ENCODE results near the gene RCC2. TPM values are rescaled to one million over a fixed set of nuclear protein-coding genes. Genes with fewer than 3 reads are reported as not detected.

Gene RCC2
- total RNA-seq, 1 experiment from 2014 or later = 94.5 TPM

- Histone ChIP-seq H3K9ac (ENCODE audit: low read length) (no peak overlapping the region), H3K4me2 (ENCODE audit: low read depth, low read length, poor library complexity, severe bottlenecking) (no peak overlapping the region), H3K36me3 (ENCODE audit: insufficient read depth, low read length) (no peaks in the 10 kb centered on the region), H3K79me2 (ENCODE audit: low read length) (no peaks in the 10 kb centered on the region), H3K27me3 (ENCODE audit: low read length) (no peaks in the 10 kb centered on the region), H4K20me1 (ENCODE audit: insufficient read depth, low read depth, low read length) (peaks cover 4% of the 10 kb centered on the region; the same call in 1 of the 2 replicates), H3K4me1 (ENCODE audit: low read length) (no peaks in the 10 kb centered on the region), H3K4me3 (ENCODE audit: low read length) (no peak overlapping the region), H3K9me3 (ENCODE audit: low read length) (no peaks in the 10 kb centered on the region), H3K9me2 (replicated peaks; ENCODE audit: insufficient read depth, low read length) (no peaks in the 10 kb centered on the region), H3K27ac (ENCODE audit: low read length) (no peak overlapping the region), H2AFZ (ENCODE audit: low read length) (no peak overlapping the region)
- DNase-seq = no peak
Measured at GRCh38 chr1:17397910-17398695, 41.4 kb downstream of the RCC2 start.

GRCh38 chr1:17393230-17393629 lies 46.2 kb downstream of the RCC2 start:
- Histone ChIP-seq H4K20me1 (ENCODE audit: insufficient read depth, low read depth, low read length) (no peaks in the 10 kb centered on the region), H3K9ac (ENCODE audit: low read length) (no peak overlapping the region), H3K4me2 (ENCODE audit: low read depth, low read length, poor library complexity, severe bottlenecking) (no peak overlapping the region), H3K36me3 (ENCODE audit: insufficient read depth, low read length) (no peaks in the 10 kb centered on the region), H3K27me3 (ENCODE audit: low read length) (no peaks in the 10 kb centered on the region), H3K4me1 (ENCODE audit: low read length) (no peaks in the 10 kb centered on the region), H2AFZ (ENCODE audit: low read length) (no peak overlapping the region), H3K27ac (ENCODE audit: low read length) (no peak overlapping the region), H3K4me3 (ENCODE audit: low read length) (no peak overlapping the region), H3K79me2 (ENCODE audit: low read length) (no peaks in the 10 kb centered on the region), H3K9me3 (ENCODE audit: low read length) (no peaks in the 10 kb centered on the region), H3K9me2 (replicated peaks; ENCODE audit: insufficient read depth, low read length) (no peaks in the 10 kb centered on the region)
- no peak for DNase-seq

- no peak overlapping the region for H2AFZ ChIP-seq (ENCODE audit: low read length)
- no peak overlapping the region for H3K9ac ChIP-seq (ENCODE audit: low read length)
- H3K4me3 ChIP-seq (ENCODE audit: low read length) = no peak overlapping the region
- no peak for DNase-seq
- no peak overlapping the region for H3K4me2 ChIP-seq (ENCODE audit: low read depth, low read length, poor library complexity, severe bottlenecking)
- no peaks in the 10 kb centered on the region for H3K27me3 ChIP-seq (ENCODE audit: low read length)
- H4K20me1 ChIP-seq (ENCODE audit: insufficient read depth, low read depth, low read length) = no peaks in the 10 kb centered on the region
- no peaks in the 10 kb centered on the region for H3K9me3 ChIP-seq (ENCODE audit: low read length)
- no peaks in the 10 kb centered on the region for H3K36me3 ChIP-seq (ENCODE audit: insufficient read depth, low read length)
- H3K27ac ChIP-seq (ENCODE audit: low read length) = no peak overlapping the region
- H3K79me2 ChIP-seq (ENCODE audit: low read length) = no peaks in the 10 kb centered on the region
- no peaks in the 10 kb centered on the region for H3K9me2 ChIP-seq (replicated peaks; ENCODE audit: insufficient read depth, low read length)
- no peaks in the 10 kb centered on the region for H3K4me1 ChIP-seq (ENCODE audit: low read length)
Measured at GRCh38 chr1:17392199-17392740, 47.2 kb downstream of the RCC2 start.

GRCh38 chr1:17381161-17381560 lies 58.3 kb downstream of the RCC2 start:
- Histone ChIP-seq H3K27ac (ENCODE audit: low read length) (no peak overlapping the region), H2AFZ (ENCODE audit: low read length) (no peak overlapping the region), H3K9me2 (replicated peaks; ENCODE audit: insufficient read depth, low read length) (no peaks in the 10 kb centered on the region), H4K20me1 (ENCODE audit: insufficient read depth, low read depth, low read length) (no peaks in the 10 kb centered on the region), H3K36me3 (ENCODE audit: insufficient read depth, low read length) (no peaks in the 10 kb centered on the region), H3K9ac (ENCODE audit: low read length) (no peak overlapping the region), H3K79me2 (ENCODE audit: low read length) (no peaks in the 10 kb centered on the region), H3K4me1 (ENCODE audit: low read length) (no peaks in the 10 kb centered on the region), H3K4me3 (ENCODE audit: low read length) (no peak overlapping the region), H3K4me2 (ENCODE audit: low read depth, low read length, poor library complexity, severe bottlenecking) (no peak overlapping the region), H3K9me3 (ENCODE audit: low read length) (no peaks in the 10 kb centered on the region), H3K27me3 (ENCODE audit: low read length) (no peaks in the 10 kb centered on the region)
- no peak for DNase-seq

- no peak overlapping the region for H3K4me2 ChIP-seq (ENCODE audit: low read depth, low read length, poor library complexity, severe bottlenecking)
- no peak for DNase-seq
- H3K36me3 ChIP-seq (ENCODE audit: insufficient read depth, low read length) = no peaks in the 10 kb centered on the region
- H3K9me2 ChIP-seq (replicated peaks; ENCODE audit: insufficient read depth, low read length) = no peaks in the 10 kb centered on the region
- no peaks in the 10 kb centered on the region for H4K20me1 ChIP-seq (ENCODE audit: insufficient read depth, low read depth, low read length)
- no peak overlapping the region for H2AFZ ChIP-seq (ENCODE audit: low read length)
- H3K9ac ChIP-seq (ENCODE audit: low read length) = no peak overlapping the region
- no peak overlapping the region for H3K27ac ChIP-seq (ENCODE audit: low read length)
- H3K79me2 ChIP-seq (ENCODE audit: low read length) = no peaks in the 10 kb centered on the region
- no peaks in the 10 kb centered on the region for H3K27me3 ChIP-seq (ENCODE audit: low read length)
- no peaks in the 10 kb centered on the region for H3K9me3 ChIP-seq (ENCODE audit: low read length)
- no peaks in the 10 kb centered on the region for H3K4me1 ChIP-seq (ENCODE audit: low read length)
- no peak overlapping the region for H3K4me3 ChIP-seq (ENCODE audit: low read length)
Measured at GRCh38 chr1:17377325-17377953, 62.0 kb downstream of the RCC2 start.

- no peak overlapping the region for H3K4me2 ChIP-seq (ENCODE audit: low read depth, low read length, poor library complexity, severe bottlenecking)
- H3K36me3 ChIP-seq (ENCODE audit: insufficient read depth, low read length) = no peaks in the 10 kb centered on the region
- H4K20me1 ChIP-seq (ENCODE audit: insufficient read depth, low read depth, low read length) = no peaks in the 10 kb centered on the region
- no peaks in the 10 kb centered on the region for H3K9me2 ChIP-seq (replicated peaks; ENCODE audit: insufficient read depth, low read length)
- no peak overlapping the region for H3K9ac ChIP-seq (ENCODE audit: low read length)
- H3K79me2 ChIP-seq (ENCODE audit: low read length) = no peaks in the 10 kb centered on the region
- no peak overlapping the region for H3K27ac ChIP-seq (ENCODE audit: low read length)
- H2AFZ ChIP-seq (ENCODE audit: low read length) = no peak overlapping the region
- no peaks in the 10 kb centered on the region for H3K27me3 ChIP-seq (ENCODE audit: low read length)
- no peak for DNase-seq
- no peaks in the 10 kb centered on the region for H3K9me3 ChIP-seq (ENCODE audit: low read length)
- no peaks in the 10 kb centered on the region for H3K4me1 ChIP-seq (ENCODE audit: low read length)
- H3K4me3 ChIP-seq (ENCODE audit: low read length) = no peak overlapping the region
Measured at GRCh38 chr1:17375651-17376050, 63.8 kb downstream of the RCC2 start.

GRCh38 chr1:17372955-17373354 lies 66.5 kb downstream of the RCC2 start:
- no peaks in the 10 kb centered on the region for H3K79me2 ChIP-seq (ENCODE audit: low read length)
- H3K4me1 ChIP-seq (ENCODE audit: low read length) = no peaks in the 10 kb centered on the region
- H3K4me3 ChIP-seq (ENCODE audit: low read length) = no peak overlapping the region
- no peaks in the 10 kb centered on the region for H4K20me1 ChIP-seq (ENCODE audit: insufficient read depth, low read depth, low read length)
- H3K27me3 ChIP-seq (ENCODE audit: low read length) = no peaks in the 10 kb centered on the region
- no peak overlapping the region for H2AFZ ChIP-seq (ENCODE audit: low read length)
- no peak overlapping the region for H3K9ac ChIP-seq (ENCODE audit: low read length)
- no peak for DNase-seq
- no peak overlapping the region for H3K27ac ChIP-seq (ENCODE audit: low read length)
- H3K9me2 ChIP-seq (replicated peaks; ENCODE audit: insufficient read depth, low read length) = no peaks in the 10 kb centered on the region
- H3K9me3 ChIP-seq (ENCODE audit: low read length) = no peaks in the 10 kb centered on the region
- no peaks in the 10 kb centered on the region for H3K36me3 ChIP-seq (ENCODE audit: insufficient read depth, low read length)
- no peak overlapping the region for H3K4me2 ChIP-seq (ENCODE audit: low read depth, low read length, poor library complexity, severe bottlenecking)

GRCh38 chr1:17371896-17372295 lies 67.6 kb downstream of the RCC2 start, which contains the start of gene PADI6:
TSS of gene PADI6 (plus strand) at chr1:17372196. CDS start at chr1:17372246, 50 bp downstream.
- Histone ChIP-seq H3K9me2 (replicated peaks; ENCODE audit: insufficient read depth, low read length) (no peaks in the 10 kb centered on the region), H3K9ac (ENCODE audit: low read length) (no peak within 1 kb of the TSS), H3K27me3 (ENCODE audit: low read length) (no peaks in the 10 kb centered on the region), H3K36me3 (ENCODE audit: insufficient read depth, low read length) (no peaks in the 10 kb centered on the region), H4K20me1 (ENCODE audit: insufficient read depth, low read depth, low read length) (no peaks in the 10 kb centered on the region), H3K4me1 (ENCODE audit: low read length) (no peaks in the 10 kb centered on the region), H3K27ac (ENCODE audit: low read length) (no peak within 1 kb of the TSS), H3K4me3 (ENCODE audit: low read length) (no peak within 1 kb of the TSS), H2AFZ (ENCODE audit: low read length) (no peak within 1 kb of the TSS), H3K9me3 (ENCODE audit: low read length) (no peaks in the 10 kb centered on the region), H3K79me2 (ENCODE audit: low read length) (no peaks in the 10 kb centered on the region), H3K4me2 (ENCODE audit: low read depth, low read length, poor library complexity, severe bottlenecking) (no peak within 1 kb of the TSS)
- no peak for DNase-seq

Data from Karpas-422 (cell line).